ENCODE data around the gene CDR2.

DNA sequence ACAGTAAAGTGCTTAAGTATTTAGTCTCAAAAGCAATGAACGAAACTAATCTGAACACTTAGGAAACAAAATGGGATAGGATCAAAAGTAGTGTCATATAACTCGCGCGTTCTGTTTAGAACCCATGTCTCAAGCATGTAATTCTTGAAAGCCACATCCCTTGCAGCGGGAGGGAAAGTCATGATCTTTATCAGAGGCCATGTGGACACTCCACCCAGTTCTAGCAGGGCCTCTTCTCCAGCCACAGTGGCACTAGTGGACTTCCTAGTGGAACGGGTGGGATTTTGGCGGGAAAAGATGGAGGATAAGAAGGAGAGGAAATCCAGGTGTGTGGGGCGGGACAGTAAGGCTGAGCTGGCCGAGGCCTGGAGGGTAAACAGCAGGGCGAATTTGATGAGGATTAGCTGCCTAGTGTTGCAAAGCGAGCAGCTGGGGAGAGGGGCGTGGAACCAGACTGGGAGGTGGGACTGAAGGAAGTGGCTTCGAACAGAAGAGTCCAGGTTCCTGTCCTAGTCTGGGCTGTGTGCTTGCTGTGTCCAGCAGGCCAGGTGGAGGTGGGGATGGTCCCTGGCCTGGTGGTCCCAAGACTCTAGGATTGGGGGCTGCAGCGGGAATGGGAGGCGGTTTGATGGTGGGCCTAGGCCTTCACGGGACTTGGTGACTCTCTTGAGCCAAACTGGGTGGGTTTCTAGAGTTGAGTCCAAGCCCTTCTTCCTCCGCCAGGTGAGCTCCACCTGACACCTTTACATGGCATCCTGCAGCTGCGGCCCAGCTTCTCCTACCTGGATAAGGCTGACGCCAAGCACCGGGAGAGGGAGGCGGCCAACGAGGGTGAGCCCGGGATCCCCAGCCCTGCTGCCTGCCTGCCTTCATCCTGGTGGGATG lies 61.3 kb downstream of the CDR2 start:
- TF ChIP-seq, protein P1, sequence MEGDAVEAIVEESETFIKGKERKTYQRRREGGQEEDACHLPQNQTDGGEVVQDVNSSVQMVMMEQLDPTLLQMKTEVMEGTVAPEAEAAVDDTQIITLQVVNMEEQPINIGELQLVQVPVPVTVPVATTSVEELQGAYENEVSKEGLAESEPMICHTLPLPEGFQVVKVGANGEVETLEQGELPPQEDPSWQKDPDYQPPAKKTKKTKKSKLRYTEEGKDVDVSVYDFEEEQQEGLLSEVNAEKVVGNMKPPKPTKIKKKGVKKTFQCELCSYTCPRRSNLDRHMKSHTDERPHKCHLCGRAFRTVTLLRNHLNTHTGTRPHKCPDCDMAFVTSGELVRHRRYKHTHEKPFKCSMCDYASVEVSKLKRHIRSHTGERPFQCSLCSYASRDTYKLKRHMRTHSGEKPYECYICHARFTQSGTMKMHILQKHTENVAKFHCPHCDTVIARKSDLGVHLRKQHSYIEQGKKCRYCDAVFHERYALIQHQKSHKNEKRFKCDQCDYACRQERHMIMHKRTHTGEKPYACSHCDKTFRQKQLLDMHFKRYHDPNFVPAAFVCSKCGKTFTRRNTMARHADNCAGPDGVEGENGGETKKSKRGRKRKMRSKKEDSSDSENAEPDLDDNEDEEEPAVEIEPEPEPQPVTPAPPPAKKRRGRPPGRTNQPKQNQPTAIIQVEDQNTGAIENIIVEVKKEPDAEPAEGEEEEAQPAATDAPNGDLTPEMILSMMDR (conservative IDR thresholded peaks at IDR 0.05; ENCODE audit: low read depth, low read length) = no peak
- TF ChIP-seq EZH2phosphoT487 (IDR thresholded peaks at IDR 0.05; ENCODE audit: borderline replicate concordance, low read length) = no peak
